GM21447 (cell line): ENCODE measurements around the gene CHKA.

Experiments
- ATAC-seq: cut with Tn5 transposase; IDR thresholded peaks from one replicate; pipeline ENCODE4 v1.9.1; 2021; ENCODE audit not compliant: unreplicated experiment

Gene CHKA

GRCh38 chr11:68076371-68077042 lies 44.7 kb downstream of the CHKA start:
- no peak for ATAC-seq

DNA sequence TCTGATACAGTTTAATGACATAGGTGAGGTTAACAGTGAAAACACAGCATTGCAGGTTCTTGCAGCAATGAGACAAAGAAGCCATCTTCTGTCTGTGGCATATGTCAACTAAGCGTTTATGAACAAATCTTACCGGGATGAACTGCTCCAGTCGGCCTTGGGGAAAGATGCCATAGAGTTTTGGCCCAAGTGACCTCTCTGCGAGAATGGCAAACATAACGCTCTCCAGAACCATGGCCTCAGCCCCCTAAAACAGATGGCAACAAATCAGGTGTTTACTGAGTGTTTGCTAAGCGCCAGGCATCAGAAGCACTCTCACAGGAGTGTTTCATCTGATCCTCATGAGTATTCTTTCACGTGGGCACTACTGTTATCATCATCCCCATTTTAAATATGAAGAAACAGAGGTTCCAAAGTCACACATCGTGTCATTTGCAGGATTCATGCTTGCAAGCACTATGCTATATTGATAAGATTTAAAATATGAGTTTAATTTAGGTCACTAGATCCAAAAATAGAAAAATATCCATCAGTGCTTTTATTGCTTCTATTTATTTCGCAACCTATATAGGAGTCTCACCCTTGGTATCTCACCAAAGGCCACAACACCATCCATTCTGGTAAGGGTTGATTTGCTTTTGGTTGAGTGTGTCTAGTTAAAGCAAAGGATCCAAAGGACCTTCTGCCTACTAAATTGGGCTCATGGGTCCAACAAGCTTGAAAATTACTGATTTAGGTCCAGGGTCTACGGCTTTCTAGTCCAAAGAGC lies 46.4 kb downstream of the CHKA start:
- ATAC-seq = no peak

- ATAC-seq = no peak
These were observed 49.7 kb downstream of the CHKA start for GRCh38 chr11:68071281-68072048.

DNA sequence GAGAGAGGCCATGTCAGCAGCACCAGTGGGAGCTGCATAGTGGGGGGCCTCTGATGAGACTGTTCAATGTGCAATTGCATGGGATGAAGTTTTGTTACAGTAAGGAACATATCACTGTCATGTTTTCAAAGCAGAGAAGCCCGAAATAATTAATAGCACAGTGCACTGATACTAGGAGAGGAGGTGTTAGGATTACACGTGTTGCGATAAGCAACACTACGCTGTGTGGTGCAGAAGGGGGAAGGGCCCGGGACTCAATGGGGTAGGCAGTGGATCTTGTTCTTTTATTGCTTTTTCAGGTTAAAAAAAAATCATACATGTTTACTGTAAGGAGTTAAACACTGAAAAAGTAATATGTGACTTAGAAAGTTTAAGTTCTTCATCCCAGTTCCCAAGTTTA lies 53.2 kb downstream of the CHKA start:
- ATAC-seq = no peak

DNA sequence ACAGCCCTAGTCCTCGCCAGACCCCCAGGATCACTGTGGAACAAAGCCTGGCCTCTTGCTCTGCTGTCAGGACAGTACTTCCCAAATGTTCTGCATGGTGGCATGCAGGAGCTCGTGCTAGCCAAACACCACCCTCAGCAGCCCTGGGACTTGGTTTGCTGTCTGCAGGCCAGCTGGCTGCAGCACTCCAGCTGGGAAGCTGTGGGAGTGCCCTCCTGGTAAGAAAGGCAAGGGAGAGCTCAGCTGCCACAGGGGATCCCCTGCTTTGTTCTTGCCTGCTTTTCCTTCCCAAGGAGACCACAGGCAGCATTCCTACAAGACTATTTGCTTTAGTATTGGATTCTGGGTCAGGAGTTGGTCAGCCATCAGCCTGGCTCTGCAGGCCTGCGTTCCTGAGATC lies 54.4 kb downstream of the CHKA start:
- ATAC-seq = no peak

DNA sequence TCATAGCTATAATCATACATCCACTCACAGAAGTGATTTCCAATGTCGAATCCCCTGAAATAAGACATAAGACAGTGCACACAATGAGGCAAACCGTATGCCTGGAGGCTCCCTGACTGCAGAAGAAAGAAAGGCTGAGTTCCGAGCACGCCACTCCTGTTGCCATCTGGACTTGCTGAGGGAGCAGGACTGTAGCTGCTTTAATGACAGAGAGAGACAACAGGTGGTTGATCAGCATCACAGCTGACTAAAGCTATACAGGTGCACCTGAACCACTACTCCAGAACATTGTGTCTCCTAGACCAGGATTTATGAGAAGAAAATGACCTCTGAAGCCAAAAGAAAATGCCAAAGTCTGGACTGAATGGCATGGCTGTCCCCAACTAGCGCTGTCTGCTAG lies 55.3 kb downstream of the CHKA start:
- no peak for ATAC-seq

DNA sequence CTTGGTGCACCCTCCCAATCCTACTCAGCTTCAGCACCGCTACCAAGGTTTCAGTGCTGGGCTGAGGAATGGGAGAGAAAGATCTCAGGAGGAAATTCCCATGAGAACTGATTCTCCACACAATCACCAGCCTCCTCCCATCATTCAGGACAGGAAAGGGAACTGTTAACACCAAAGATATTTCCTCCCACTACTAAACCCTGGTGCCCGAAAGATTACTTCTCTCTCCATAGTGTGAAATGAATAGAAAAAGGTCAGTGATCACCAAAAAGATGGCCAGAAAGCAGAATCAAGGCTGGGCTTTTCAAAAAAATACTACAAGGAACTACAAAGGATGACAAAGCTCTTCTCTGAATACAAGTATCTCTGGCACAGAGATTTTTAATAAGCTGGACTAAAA lies 56.3 kb downstream of the CHKA start:
- no peak for ATAC-seq

GRCh38 chr11:68061508-68061907 lies 59.7 kb downstream of the CHKA start:
- ATAC-seq = no peak

DNA sequence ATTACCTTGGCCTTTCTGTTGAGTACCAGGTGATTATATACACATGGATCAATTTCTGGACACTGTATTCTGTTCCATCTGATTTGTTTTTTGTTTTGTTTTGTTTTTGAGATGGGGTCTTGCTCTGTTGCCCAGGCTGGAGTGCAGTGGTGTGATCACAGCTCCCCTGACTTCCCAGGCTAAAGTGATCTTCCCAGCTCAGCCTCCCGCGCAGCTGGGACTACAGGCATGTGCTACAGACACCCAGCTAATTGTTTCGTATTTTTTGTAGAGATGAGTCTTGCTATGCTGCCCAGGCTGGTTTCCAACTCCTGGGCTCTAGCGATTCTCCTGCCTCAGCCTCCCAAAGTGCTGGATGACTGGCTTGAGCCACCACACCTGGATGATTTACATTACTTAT lies 63.4 kb downstream of the CHKA start:
- ATAC-seq = no peak

DNA sequence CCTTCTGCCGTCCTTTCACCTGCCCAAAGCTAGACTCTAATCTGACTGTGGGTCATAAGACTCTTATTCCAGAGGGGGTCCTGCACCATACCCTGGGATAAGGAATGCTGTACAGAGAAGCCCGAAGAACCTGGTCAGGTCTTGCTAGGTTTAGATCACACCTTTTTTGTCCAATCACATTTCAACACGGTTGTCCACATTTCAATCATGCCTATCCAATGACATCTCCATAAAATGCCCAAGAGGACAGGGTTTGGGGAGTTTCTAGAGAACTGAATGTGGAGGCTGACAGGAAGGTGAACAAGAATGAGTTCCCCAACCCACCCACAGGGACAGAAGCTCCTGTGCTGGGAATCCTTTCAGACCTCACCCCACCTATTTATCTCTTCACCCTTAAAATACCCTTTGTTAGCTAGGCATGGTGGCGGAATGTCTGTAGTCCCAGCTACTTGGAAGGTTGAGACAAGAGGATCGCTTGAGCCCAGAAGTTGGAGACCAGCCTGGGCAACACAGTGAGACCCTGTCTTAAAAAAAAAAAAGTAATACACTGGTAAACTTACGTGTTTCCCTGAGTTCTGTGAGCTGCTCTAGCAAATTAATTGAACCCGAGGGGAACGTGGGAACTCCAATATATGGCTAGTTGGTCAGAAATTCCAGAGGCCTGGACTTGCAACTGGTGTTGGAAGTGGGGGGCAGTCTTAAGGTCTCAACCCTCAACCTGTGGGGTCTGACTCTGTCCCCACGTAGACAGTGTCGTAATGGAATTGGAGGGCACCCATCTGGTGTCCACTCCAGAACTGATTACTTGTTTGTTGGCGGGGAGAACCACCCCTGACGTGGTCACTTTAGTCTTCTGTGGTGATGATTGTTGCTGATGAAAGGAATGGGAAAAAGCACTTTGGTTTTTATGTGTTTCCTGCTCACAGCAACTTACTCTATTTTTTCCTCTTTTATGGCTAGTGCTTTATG lies 64.6 kb downstream of the CHKA start:
- ATAC-seq = no peak

- ATAC-seq = no peak
These were observed 67.0 kb downstream of the CHKA start for GRCh38 chr11:68053981-68054812.

DNA sequence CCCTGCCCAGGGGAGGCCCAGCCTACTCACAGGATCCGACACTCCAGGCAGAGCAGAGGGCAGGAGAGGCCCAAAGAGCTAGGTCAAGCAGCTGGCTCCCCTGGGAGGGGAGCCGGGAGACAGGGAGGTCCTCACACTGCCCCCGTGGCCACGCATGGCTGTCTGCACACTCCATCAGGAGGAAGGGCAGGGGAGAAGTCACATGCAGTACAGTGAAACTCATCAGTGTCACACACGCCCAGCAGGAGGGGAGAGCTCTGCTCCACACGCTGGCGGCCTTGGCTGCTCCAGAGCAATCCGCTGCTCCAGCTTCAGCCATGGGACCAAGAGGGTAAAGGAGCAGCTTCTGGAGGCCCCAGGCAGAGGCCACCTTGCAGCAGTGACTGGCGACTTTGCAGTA lies 68.1 kb downstream of the CHKA start:
- no peak for ATAC-seq

- ATAC-seq = no peak
These were observed 68.9 kb downstream of the CHKA start for GRCh38 chr11:68052137-68052873.

DNA sequence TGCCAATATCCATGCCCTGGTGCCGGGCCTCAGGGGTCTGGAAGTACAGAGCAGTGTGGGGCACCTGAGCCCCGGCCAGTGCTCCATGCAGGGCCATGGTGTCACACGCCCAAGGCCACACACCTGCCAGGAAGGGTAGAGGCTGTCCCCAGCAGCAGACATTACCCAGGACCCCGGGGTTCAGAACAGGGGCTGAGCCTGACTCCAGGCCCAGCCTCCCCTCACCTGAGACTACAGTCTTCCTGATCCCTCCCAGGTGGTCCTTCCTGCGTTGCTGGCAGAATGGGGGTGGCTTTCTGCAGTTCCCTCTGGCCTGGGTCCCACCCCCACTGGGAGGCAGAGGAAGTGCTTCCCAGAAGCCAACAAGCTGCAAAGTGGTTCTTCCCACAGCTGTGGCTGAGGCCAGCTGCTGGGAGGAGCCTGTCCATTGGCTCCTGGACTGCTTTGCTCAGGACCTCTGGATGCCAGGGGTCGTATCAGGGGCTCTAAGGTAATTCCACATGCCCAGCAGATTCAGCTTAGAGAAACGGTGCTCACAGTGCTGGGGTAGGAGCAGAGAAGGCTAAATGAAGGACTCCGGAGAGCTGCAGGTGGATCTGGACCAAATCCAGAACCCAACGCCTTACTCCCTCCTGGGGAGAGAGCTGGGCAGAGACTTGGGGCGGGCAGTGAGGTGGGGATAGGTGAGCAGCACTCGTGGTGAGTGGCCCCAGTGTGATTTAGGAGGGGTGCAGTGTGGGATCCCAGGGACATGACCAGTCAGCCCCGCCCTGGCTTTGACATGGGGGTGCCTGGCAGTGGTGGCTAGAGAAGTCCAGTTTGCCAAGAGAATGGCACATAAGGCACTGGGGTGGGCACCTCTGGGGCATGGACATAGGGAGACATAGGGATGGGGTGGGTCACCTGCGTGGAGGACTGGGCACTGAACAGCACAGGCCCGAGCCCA lies 69.7 kb downstream of the CHKA start:
- no peak for ATAC-seq

- ATAC-seq = no peak
These were observed 70.8 kb downstream of the CHKA start for GRCh38 chr11:68050371-68050841.

DNA sequence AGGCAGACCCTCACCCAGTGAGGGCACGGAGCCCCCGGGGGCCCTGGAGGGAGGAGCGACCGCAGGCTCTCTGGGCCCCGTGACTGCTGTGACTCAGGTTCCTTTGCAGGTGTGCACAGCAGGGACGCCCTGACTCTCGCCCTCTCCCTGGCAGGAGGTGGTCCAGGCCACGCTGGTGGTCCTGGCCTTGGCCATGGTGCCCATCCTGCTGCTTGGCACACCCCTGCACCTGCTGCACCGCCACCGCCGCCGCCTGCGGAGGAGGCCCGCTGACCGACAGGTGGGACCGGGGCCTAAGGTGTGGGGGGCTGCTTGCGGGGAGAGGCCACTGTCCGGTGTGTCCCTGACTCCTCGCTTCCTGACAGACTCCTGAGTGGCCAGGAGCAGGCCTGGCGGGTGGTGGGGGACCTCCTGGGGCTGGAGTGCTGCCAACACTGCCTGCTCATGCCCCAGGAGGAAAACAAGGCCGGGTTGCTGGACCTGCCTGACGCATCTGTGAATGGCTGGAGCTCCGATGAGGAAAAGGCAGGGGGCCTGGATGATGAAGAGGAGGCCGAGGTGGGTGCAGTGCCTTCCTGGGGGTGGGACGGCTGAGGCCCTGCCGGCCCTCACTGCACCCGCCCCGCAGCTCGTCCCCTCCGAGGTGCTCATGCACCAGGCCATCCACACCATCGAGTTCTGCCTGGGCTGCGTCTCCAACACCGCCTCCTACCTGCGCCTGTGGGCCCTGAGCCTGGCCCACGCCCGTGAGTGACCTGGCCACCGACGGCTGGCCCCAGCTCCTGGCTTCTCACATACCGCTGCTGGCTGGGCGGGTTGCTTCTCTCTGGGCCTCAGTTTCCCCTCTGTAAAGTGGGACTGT lies 71.4 kb downstream of the CHKA start:
- no peak for ATAC-seq
